Lower leg skin (tissue), 3 donors: Measurements from ENCODE around the gene PCSK6.

Experiments
- CTCF ChIP-seq, 3 donors: fragments of 450-650 bp; IDR thresholded peaks; one replicate each; pipeline ENCODE4 v1.5.1; 2016; ENCODE audit warnings: antibody characterized with exemption in 3 of 3, mild to moderate bottlenecking in 3 of 3, moderate library complexity in 2 of 3
- POLR2A ChIP-seq, 2 donors: fragments of 450-650 bp; IDR thresholded peaks; one replicate each; pipeline ENCODE4 v1.6.1; 2016 to 2017; ENCODE audit warnings: antibody characterized with exemption in 2 of 2, mild to moderate bottlenecking in 1 of 2, moderate library complexity in 1 of 2

GRCh38 chr15:101376615-101377395 is 112.7 kb downstream of the PCSK6 start:
- TF ChIP-seq POLR2A (IDR thresholded peaks at IDR 0.05) (no peak), CTCF (IDR thresholded peaks at IDR 0.05) (no peak)
